Natural killer cell treated with Interleukin-12 subunit alpha and Interleukin-12 subunit beta and Interleukin-15 and Interleukin-18, amount 100 ng/mL, for 72 hours (primary cell): ENCODE results near the gene CAB39L. TPM values are rescaled to one million over a fixed set of nuclear protein-coding genes. Genes with fewer than 3 reads are reported as not detected.
"Not testable (repeated sequence)": the region's sequence is repeated elsewhere in the genome, so short reads cannot be mapped to it uniquely, and the experiment has no call there.

Source experiments
- ATAC-seq, 2 donors: fragments of 150-1000 bp; cut with Tn5 transposase in 1 of 2; sonication (Bioruptor Pico), chemical (Tn5 transposase) in 1 of 2; 2 replicates each; pipeline ENCODE4 v1.10.0; 2021
- DNase-seq: peaks from one replicate; pipeline ENCODE4 v3.0.0; 2022; ENCODE audit warnings: low spot score
- H3K27ac Mint-ChIP-seq, 2 donors: 1 replicate in 1 of 2; 2 replicates in 1 of 2; pipeline ENCODE4 v1.8.0; 2022; ENCODE audit warnings: mixed read lengths in 2 of 2, mild to moderate bottlenecking in 1 of 2, moderate library complexity in 1 of 2
- H3K27me3 Mint-ChIP-seq, 2 donors: 1 replicate in 1 of 2; 2 replicates in 1 of 2; pipeline ENCODE4 v1.8.0; 2022; ENCODE audit warnings: mixed read lengths in 2 of 2
- H3K36me3 Mint-ChIP-seq: one replicate; pipeline ENCODE4 v1.8.0; 2022; ENCODE audit warnings: mixed read lengths
- H3K4me1 Mint-ChIP-seq, 2 donors: 1 replicate in 1 of 2; 2 replicates in 1 of 2; pipeline ENCODE4 v1.8.0; 2022; ENCODE audit warnings: low read depth in 2 of 2, mixed read lengths in 2 of 2, mild to moderate bottlenecking in 1 of 2
- H3K4me3 Mint-ChIP-seq: one replicate; pipeline ENCODE4 v1.8.0; 2022; ENCODE audit warnings: mixed read lengths
- H3K9me3 Mint-ChIP-seq: 2 replicates; pipeline ENCODE4 v1.8.0; 2022; ENCODE audit warnings: mixed read lengths
- total RNA-seq, 2 donors: library from RNA; stranded (reverse); gene quantifications; one replicate each; pipeline ENCODE4 v1.2.3, GENCODE V29; 2022

The CAB39L gene
- total RNA-seq, 2 donors from 2014 or later, result 6.4 to 8.1 TPM

DNA sequence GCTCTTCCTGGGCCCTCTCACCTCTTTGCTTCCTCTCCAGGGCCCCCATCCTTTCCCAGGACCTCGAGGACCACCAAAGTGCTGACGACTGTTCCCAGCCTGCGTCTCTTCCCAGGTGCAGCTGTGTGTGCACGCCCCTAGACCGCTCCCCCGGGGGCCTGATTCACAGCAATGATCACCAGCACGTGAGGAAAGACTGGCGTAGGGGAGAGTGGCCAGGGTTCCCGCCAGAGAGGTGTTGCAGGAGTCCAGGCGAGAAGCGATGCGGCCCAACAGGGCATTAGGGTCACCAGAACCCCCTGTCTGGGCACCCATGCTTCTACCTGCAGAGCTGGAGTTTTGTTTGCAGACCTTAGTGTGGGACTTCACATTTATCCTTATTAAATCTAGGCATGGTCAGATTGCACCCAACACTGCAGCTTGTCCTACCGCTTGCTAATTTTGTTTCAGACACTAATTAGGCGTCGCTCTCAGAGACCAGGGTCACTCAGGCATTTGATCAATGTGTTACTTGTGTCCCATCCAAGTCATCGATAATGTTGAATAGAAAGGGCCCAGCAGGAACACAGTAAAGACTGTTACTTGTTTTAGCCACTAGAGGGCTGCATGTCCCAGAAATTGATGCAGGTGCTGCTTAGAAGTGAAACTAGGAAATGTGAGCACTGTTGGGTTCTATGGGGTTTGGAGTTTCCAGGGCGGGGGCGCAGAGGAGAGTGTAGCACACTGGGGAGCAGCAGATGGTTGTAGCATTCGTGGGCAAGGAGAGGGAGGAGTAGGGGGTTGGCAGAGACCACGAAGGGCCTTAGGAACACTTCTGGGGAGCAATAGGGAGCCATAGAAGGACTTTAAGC lies 142.9 kb downstream of the CAB39L start:
- H3K36me3 Mint-ChIP-seq, result no peaks in the 10 kb centered on the region
- H3K9me3 Mint-ChIP-seq, result no peaks in the 10 kb centered on the region
- H3K27ac Mint-ChIP-seq, result peak overlapping the region; percentile 7 to 67
- no peaks in the 10 kb centered on the region for H3K27me3 Mint-ChIP-seq
- DNase-seq, result peak; percentile 80
- peak overlapping the region; percentile 62 for H3K4me3 Mint-ChIP-seq
- peaks cover 7 to 10% of the 10 kb centered on the region in 2 donors for H3K4me1 Mint-ChIP-seq
- ATAC-seq, result peak; percentile 83 to 86

DNA sequence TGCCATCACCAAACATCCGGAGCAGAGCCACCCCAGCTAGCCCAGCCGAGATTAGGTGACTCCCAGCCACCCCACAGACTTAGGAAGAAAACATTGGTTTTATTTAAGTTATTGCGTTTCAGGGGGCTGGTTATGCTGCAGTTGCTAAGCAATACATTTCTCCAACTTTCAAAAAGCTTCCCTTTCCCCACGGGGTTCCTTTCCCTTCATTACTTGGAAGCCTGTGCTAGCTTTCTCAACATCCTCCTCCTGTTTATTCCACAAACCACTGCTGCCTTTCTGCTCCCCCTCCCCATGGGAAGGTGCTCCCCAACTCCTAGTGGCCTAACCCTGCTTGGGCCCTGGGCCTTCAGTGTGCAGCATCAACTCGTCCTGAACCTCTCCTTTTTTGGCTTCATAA lies 143.6 kb downstream of the CAB39L start:
- H3K9me3 Mint-ChIP-seq, result no peaks in the 10 kb centered on the region
- ATAC-seq, result no peak
- no peaks in the 10 kb centered on the region for H3K36me3 Mint-ChIP-seq
- H3K4me1 Mint-ChIP-seq, result peaks cover 7 to 10% of the 10 kb centered on the region in 2 donors
- H3K27ac Mint-ChIP-seq, result no peak overlapping the region
- H3K4me3 Mint-ChIP-seq, result no peak overlapping the region
- no peak for DNase-seq
- no peaks in the 10 kb centered on the region for H3K27me3 Mint-ChIP-seq

DNA sequence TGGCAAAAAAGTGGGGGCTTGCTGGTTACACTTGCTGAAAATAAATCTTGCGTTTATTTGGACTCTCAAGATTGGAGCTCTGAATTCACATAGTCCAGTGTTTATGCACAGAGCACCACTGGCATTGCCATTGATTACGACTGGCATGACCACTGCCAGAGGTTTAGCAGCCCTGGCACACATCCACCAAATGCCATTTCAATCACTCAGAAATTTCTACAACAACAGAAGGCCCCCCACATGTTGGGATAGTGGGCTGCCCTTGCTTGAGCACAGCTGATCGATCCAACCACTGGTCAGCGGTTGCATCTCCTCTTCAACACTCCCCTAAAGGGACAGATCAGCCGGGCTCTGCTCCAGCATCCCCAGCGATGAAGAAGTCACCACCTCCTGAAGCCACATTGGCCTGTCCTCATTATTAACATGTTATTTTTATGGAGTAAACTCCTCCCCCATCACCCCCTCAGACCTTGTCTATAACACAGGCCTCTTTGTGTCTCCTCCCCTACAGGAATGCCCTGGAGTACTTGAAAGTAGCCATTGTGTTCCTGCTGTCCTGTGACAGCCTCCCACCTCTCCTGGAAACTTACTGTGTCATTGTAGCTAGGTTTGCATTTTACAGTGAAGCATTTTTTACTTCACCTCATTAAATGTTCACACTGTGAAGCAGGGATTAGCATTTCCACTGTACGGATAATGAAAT lies 144.8 kb downstream of the CAB39L start:
- H3K4me3 Mint-ChIP-seq, result no peak overlapping the region
- no peaks in the 10 kb centered on the region for H3K36me3 Mint-ChIP-seq
- DNase-seq (no peak), ATAC-seq (no peak)
- H3K4me1 Mint-ChIP-seq, result peaks cover 7 to 10% of the 10 kb centered on the region in 2 donors
- H3K27ac Mint-ChIP-seq, result no peak overlapping the region
- H3K27me3 Mint-ChIP-seq, result no peaks in the 10 kb centered on the region
- no peaks in the 10 kb centered on the region for H3K9me3 Mint-ChIP-seq

- DNase-seq, result no peak
- Mint-ChIP-seq H3K36me3 (no peaks in the 10 kb centered on the region), H3K4me1 (peaks cover 7 to 10% of the 10 kb centered on the region in 2 donors), H3K4me3 (no peak overlapping the region), H3K9me3 (no peaks in the 10 kb centered on the region), H3K27ac (no peak overlapping the region), H3K27me3 (no peaks in the 10 kb centered on the region)
- no peak for ATAC-seq
These were observed 145.4 kb downstream of the CAB39L start for GRCh38 chr13:49298416-49298815.

DNA sequence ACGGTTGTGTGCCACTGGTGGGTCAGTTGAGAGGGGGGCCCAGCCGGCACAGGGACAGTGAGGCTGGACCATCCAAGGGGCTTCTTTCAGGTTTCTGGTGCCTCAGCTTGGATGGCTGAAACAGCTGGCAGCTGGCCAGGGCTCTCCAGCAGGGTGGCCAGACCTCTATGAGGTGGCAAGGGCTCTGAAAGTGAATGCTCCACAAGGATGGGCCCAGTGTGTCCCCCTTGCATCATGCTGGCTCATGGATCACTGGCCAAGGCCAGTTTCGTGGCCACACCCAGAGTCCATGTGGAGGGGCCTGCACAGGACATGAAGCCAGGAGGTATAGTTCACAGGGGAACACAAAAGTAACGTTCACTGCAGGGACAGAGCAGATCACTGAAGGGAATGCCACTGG lies 146.5 kb downstream of the CAB39L start:
- no peak overlapping the region for H3K4me3 Mint-ChIP-seq
- no peaks in the 10 kb centered on the region for H3K9me3 Mint-ChIP-seq
- ATAC-seq (no peak), DNase-seq (no peak)
- no peak overlapping the region for H3K27ac Mint-ChIP-seq
- H3K27me3 Mint-ChIP-seq, result no peaks in the 10 kb centered on the region
- H3K4me1 Mint-ChIP-seq, result peaks cover 11 to 14% of the 10 kb centered on the region in 2 donors
- H3K36me3 Mint-ChIP-seq, result no peaks in the 10 kb centered on the region

DNA sequence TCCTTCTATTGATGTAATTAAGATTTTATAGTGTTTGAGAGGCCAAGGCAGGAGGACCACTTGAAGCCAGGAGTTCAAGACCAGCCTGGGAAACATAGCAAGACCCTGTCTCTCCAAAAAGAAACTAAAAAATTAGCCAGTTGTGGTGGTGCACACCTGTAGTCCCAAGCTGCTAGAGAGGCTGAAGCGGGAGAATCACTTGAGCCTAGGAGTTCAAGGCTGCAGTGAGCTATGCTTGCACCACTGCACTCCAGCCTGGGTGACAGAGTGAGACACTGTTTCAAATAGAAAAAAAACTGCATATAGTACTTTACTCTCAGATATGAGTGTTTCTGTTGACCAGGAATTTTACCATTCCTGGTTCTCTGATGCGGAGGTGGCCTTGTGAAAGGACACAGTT lies 147.2 kb downstream of the CAB39L start:
- H3K4me3 Mint-ChIP-seq, result no peak overlapping the region
- H3K36me3 Mint-ChIP-seq, result no peaks in the 10 kb centered on the region
- DNase-seq, result no peak
- H3K27ac Mint-ChIP-seq, result no peak overlapping the region
- H3K27me3 Mint-ChIP-seq, result no peaks in the 10 kb centered on the region
- H3K9me3 Mint-ChIP-seq, result no peaks in the 10 kb centered on the region
- no peak for ATAC-seq
- H3K4me1 Mint-ChIP-seq, result peaks cover 8 to 16% of the 10 kb centered on the region in 2 donors

DNA sequence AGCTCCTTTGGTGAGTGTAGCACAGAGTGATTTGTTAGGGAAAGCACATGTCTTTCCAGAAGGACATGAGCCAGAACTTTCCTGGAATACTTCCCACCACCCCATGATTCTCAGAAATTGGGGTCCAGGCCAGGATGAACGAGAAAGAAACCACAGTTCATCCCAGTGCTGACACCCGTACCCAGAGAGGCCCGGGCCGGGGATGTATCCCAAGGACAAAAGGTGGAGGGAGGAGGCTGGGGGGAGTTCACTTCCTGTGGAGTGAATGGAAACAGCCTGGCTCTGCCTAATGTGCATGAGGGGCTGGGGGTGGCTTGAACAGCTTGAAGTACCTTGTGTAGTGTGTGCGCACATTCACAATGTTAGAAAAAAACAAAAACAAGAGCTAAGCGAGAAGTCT lies 148.6 kb downstream of the CAB39L start:
- no peaks in the 10 kb centered on the region for H3K9me3 Mint-ChIP-seq
- no peaks in the 10 kb centered on the region for H3K36me3 Mint-ChIP-seq
- ATAC-seq, result no peak
- no peak overlapping the region for H3K4me3 Mint-ChIP-seq
- no peak for DNase-seq
- peaks cover 3 to 8% of the 10 kb centered on the region in 2 donors for H3K4me1 Mint-ChIP-seq
- no peak overlapping the region for H3K27ac Mint-ChIP-seq
- H3K27me3 Mint-ChIP-seq, result no peaks in the 10 kb centered on the region

- H3K4me1 Mint-ChIP-seq, H3K27me3 Mint-ChIP-seq, H3K36me3 Mint-ChIP-seq, DNase-seq, H3K4me3 Mint-ChIP-seq, H3K27ac Mint-ChIP-seq, ATAC-seq, H3K9me3 Mint-ChIP-seq: not testable (repeated sequence)
These were observed 149.1 kb downstream of the CAB39L start for GRCh38 chr13:49294723-49295122.

GRCh38 chr13:49292742-49293486 lies 150.9 kb downstream of the CAB39L start:
- Mint-ChIP-seq H3K27ac (peak overlapping the region; percentile 12 to 35), H3K4me3 (peak overlapping the region; percentile 34), H3K4me1 (peaks cover 3 to 8% of the 10 kb centered on the region in 2 donors), H3K9me3 (no peaks in the 10 kb centered on the region), H3K27me3 (no peaks in the 10 kb centered on the region), H3K36me3 (peaks cover 6% of the 10 kb centered on the region)
- no peak for DNase-seq
- ATAC-seq, result peak in 1 of 2 donors; percentile 65

DNA sequence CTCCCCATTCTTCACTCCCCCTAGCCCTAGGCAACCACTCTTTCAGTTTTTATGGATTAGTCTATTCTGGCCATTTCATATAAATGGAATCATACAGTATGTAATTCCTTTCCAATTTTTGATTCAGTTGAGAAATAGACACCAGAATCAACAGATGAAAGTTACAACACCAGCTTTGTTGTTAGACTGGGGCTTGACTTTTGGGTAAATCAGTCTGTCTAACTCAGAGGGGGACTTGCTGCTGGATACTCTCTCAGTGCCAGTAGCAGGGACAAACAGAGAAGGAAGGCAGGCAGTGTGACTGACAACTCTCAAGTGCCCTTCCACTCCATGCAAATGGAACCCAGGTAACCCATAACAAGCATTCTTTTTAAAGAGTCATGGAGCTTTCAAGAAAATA lies 155.4 kb downstream of the CAB39L start:
- H3K4me1 Mint-ChIP-seq, result peaks cover 3 to 8% of the 10 kb centered on the region in 2 donors
- no peaks in the 10 kb centered on the region for H3K9me3 Mint-ChIP-seq
- no peak overlapping the region for H3K27ac Mint-ChIP-seq
- DNase-seq (no peak), ATAC-seq (no peak)
- no peaks in the 10 kb centered on the region for H3K27me3 Mint-ChIP-seq
- peaks cover 6% of the 10 kb centered on the region for H3K36me3 Mint-ChIP-seq
- no peak overlapping the region for H3K4me3 Mint-ChIP-seq

DNA sequence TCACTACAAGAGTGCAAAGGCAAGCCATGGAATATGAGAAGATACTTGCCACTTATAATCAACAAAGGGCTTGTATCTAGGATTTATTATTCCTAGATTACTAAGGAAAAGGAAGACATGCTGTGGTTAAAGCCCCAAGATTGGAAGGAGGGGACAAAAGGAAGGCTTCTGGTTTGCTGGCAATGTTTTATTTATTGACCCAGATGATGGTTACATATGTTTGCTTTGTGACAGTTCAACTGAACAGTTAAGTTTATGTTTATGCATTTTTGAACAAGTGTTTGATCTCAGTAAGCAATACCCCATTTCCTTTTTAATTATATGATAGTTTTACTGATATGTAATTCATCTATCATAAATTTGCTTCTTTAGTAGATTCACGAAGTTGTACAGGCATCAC lies 155.9 kb downstream of the CAB39L start:
- H3K4me3 Mint-ChIP-seq, result no peak overlapping the region
- H3K9me3 Mint-ChIP-seq, result no peaks in the 10 kb centered on the region
- peaks cover 6% of the 10 kb centered on the region for H3K36me3 Mint-ChIP-seq
- no peak for DNase-seq
- peaks cover 3 to 8% of the 10 kb centered on the region in 2 donors for H3K4me1 Mint-ChIP-seq
- H3K27me3 Mint-ChIP-seq, result no peaks in the 10 kb centered on the region
- no peak overlapping the region for H3K27ac Mint-ChIP-seq
- ATAC-seq, result no peak

DNA sequence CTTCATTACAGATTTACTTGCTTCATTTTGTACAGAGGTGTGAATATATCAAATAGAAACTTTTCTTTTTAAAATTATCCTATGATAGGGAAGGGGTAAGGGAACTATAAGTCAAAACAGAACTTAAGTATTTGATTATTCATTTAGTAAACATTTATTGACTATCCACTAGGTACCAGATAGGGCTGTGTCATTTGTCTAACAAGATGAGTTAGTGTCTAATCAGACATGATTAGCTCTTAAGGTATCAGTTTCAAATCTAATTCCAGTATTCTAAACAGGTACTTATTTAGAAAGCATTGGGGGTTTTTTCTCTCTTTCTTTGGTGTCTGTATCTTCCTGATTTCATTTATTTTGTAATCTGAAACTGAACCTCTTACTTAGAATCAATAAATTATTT lies 164.0 kb downstream of the CAB39L start:
- Mint-ChIP-seq H3K36me3 (peaks cover 8% of the 10 kb centered on the region), H3K27ac (no peak overlapping the region), H3K27me3 (no peaks in the 10 kb centered on the region), H3K4me3 (no peak overlapping the region), H3K4me1 (no peaks in the 10 kb centered on the region), H3K9me3 (no peaks in the 10 kb centered on the region)
- DNase-seq (no peak), ATAC-seq (no peak)

GRCh38 chr13:49279112-49279511 lies 164.8 kb downstream of the CAB39L start:
- DNase-seq (no peak), ATAC-seq (no peak)
- Mint-ChIP-seq H3K9me3 (no peaks in the 10 kb centered on the region), H3K27me3 (no peaks in the 10 kb centered on the region), H3K4me3 (no peak overlapping the region), H3K27ac (no peak overlapping the region), H3K36me3 (peaks cover 8% of the 10 kb centered on the region), H3K4me1 (no peaks in the 10 kb centered on the region)

DNA sequence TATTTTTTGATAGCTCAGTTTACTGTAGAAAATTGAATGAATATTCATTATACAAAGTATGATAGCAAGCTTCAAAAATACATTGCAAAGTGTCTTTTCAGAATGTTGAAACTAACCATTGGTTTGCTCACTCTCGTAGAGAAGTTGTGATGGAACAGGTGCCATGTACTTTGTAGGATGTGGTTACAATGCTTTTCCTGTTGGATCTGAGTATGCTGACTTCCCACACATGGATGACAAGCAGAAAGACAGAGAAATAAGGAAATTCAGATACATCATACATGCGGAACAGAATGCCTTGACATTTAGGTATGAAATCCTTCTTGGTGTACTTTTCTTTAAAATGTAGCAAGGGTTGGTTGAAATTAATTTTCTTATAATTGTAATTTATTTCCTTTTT lies 165.7 kb downstream of the CAB39L start:
- H3K4me1 Mint-ChIP-seq, result no peaks in the 10 kb centered on the region
- no peaks in the 10 kb centered on the region for H3K9me3 Mint-ChIP-seq
- no peaks in the 10 kb centered on the region for H3K27me3 Mint-ChIP-seq
- no peak overlapping the region for H3K4me3 Mint-ChIP-seq
- H3K27ac Mint-ChIP-seq, result no peak overlapping the region
- DNase-seq (no peak), ATAC-seq (no peak)
- H3K36me3 Mint-ChIP-seq, result peaks cover 8% of the 10 kb centered on the region
